HepG2 (cell line): ENCODE results near the gene MB.

Source experiments
- JDP2 ChIP-seq: sonication (generic); formaldehyde crosslinking; IDR thresholded peaks from 2 replicates; pipeline ENCODE4 v1.8.1; 2022; ENCODE audit warnings: missing genetic modification reagents, borderline replicate concordance
- ZFY ChIP-seq: sonication (generic); formaldehyde crosslinking; IDR thresholded peaks from 2 replicates; pipeline ENCODE4 v1.4.0; 2020; ENCODE audit warnings: missing genetic modification reagents
- ZNF274 ChIP-seq: sonication (generic); formaldehyde crosslinking; IDR thresholded peaks from 2 replicates; pipeline ENCODE4 v1.5.1; 2020; ENCODE audit warnings: mild to moderate bottlenecking, missing genetic modification reagents
- ZNF569 ChIP-seq: sonication (generic); formaldehyde crosslinking; IDR thresholded peaks from 2 replicates; pipeline ENCODE4 v1.5.0; 2020; ENCODE audit warnings: mild to moderate bottlenecking, missing genetic modification reagents, moderate library complexity, borderline replicate concordance
- TF ChIP-seq, protein P1 (sequence below), 2 experiments: fragments of 450-650 bp in 1 of 2; sonication (generic) in 1 of 2; formaldehyde crosslinking in 1 of 2; IDR thresholded peaks; 2 replicates each; pipeline versions ENCODE4 v1.6.1 to v1.8.0; 2016 to 2022; ENCODE audit warnings: antibody characterized with exemption in 1 of 2, mild to moderate bottlenecking in 1 of 2, missing genetic modification reagents in 1 of 2

DNA sequence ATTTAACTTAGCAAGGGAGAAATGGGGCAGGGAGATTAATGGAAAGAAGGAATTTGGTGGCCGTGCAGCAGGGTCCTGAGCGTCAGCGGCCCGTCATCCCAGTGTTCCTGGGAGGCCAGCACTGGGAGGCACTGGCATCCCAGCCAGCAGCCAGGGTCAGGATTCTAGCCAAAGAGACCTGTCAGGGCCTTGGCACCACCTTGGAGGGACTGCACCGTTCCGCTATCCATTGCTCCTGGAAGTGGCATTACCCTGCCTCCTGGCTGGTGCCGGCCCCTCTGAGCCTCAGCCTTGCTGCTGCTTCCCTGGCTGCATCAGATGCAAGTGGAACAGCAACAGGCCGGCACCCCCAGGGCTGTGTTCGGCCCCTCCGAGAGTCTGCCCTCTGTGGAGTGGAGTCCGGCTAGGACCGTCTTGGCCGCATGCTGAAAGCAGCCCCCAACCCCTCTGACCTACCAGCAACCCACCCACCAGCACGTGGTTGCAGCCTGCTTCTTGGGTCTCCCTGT, 46.4 kb downstream of the MB start:
- no peak for TF ChIP-seq ZNF569 (CRISPR knock-in tag)
- TF ChIP-seq JDP2 (CRISPR knock-in tag) = no peak
- TF ChIP-seq ZFY (CRISPR knock-in tag) = no peak
- TF ChIP-seq, protein P1, sequence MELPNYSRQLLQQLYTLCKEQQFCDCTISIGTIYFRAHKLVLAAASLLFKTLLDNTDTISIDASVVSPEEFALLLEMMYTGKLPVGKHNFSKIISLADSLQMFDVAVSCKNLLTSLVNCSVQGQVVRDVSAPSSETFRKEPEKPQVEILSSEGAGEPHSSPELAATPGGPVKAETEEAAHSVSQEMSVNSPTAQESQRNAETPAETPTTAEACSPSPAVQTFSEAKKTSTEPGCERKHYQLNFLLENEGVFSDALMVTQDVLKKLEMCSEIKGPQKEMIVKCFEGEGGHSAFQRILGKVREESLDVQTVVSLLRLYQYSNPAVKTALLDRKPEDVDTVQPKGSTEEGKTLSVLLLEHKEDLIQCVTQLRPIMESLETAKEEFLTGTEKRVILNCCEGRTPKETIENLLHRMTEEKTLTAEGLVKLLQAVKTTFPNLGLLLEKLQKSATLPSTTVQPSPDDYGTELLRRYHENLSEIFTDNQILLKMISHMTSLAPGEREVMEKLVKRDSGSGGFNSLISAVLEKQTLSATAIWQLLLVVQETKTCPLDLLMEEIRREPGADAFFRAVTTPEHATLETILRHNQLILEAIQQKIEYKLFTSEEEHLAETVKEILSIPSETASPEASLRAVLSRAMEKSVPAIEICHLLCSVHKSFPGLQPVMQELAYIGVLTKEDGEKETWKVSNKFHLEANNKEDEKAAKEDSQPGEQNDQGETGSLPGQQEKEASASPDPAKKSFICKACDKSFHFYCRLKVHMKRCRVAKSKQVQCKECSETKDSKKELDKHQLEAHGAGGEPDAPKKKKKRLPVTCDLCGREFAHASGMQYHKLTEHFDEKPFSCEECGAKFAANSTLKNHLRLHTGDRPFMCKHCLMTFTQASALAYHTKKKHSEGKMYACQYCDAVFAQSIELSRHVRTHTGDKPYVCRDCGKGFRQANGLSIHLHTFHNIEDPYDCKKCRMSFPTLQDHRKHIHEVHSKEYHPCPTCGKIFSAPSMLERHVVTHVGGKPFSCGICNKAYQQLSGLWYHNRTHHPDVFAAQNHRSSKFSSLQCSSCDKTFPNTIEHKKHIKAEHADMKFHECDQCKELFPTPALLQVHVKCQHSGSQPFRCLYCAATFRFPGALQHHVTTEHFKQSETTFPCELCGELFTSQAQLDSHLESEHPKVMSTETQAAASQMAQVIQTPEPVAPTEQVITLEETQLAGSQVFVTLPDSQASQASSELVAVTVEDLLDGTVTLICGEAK (IDR thresholded peaks at IDR 0.05) = no peak
- TF ChIP-seq, protein P1 (CRISPR knock-in tag; IDR thresholded peaks at IDR 0.05) = no peak
- TF ChIP-seq ZNF274 (CRISPR knock-in tag) = no peak
